Activated naive CD4-positive, alpha-beta T cell treated with anti-CD3 and anti-CD28 coated beads for 36 hours (primary cell): ENCODE results near the gene LIMS2. TPM values are rescaled to one million over a fixed set of nuclear protein-coding genes. Genes with fewer than 3 reads are reported as not detected.

Experiments used
- CTCF ChIA-PET: fragments of 350-600 bp; sonication (Branson Sonifier 250); formaldehyde crosslinking; loops from one replicate; lab custom pipeline; 2021; ENCODE audit warnings: antibody characterized with exemption; lab: Charles Lee
- DNase-seq: peaks from one replicate; pipeline ENCODE4 v3.0.0-alpha.2; 2020
- H3K27ac Mint-ChIP-seq: one replicate; pipeline ENCODE4 v1.8.0; 2021; ENCODE audit warnings: mild to moderate bottlenecking, mixed read lengths
- H3K27me3 Mint-ChIP-seq: one replicate; pipeline ENCODE4 v1.8.0; 2021; ENCODE audit warnings: low read depth, mixed read lengths
- H3K36me3 Mint-ChIP-seq: one replicate; pipeline ENCODE4 v1.8.0; 2021; ENCODE audit warnings: low read depth, mixed read lengths
- H3K4me1 Mint-ChIP-seq: one replicate; pipeline ENCODE4 v1.8.0; 2021; ENCODE audit warnings: low read depth, mixed read lengths
- H3K4me3 Mint-ChIP-seq: one replicate; pipeline ENCODE4 v1.8.0; 2021; ENCODE audit warnings: mild to moderate bottlenecking, moderate library complexity, mixed read lengths
- H3K9me3 Mint-ChIP-seq: one replicate; pipeline ENCODE4 v1.8.0; 2021; ENCODE audit warnings: mixed read lengths
- intact Hi-C: fragments of 100-400 bp; cut with micrococcal nuclease; formaldehyde crosslinking; loops from one replicate; pipeline ENCODE4 v1.15.1; 2023
- total RNA-seq, 2 experiments: library from RNA; stranded (reverse); gene quantifications; one replicate each; pipeline ENCODE4 v1.2.3, GENCODE V29; 2021

The LIMS2 gene
- total RNA-seq, 2 experiments from 2014 or later, result 14.6 to 15.5 TPM

- peaks cover 3% of the 10 kb centered on the region for H3K9me3 Mint-ChIP-seq
- CTCF ChIA-PET, result interaction anchor here (0.8 kb wide), 1 partner anchor 8 kb away, joined by 3 read pairs; no protein-coding TSS in a partner anchor
- H3K4me3 Mint-ChIP-seq, result no peak overlapping the region
- intact Hi-C loops, result loop anchor here (10.0 kb wide), 1 partner anchor 636 kb away; no protein-coding TSS in a partner anchor
- no peak overlapping the region for H3K27ac Mint-ChIP-seq
- peaks cover 5% of the 10 kb centered on the region for H3K4me1 Mint-ChIP-seq
- no peaks in the 10 kb centered on the region for H3K27me3 Mint-ChIP-seq
- no peak for DNase-seq
- peaks cover 2% of the 10 kb centered on the region for H3K36me3 Mint-ChIP-seq
Observed at GRCh38 chr2:127599211-127599610, 76.1 kb downstream of the LIMS2 start.

GRCh38 chr2:127598711-127599110 is 76.6 kb downstream of the LIMS2 start:
- CTCF ChIA-PET, result no interaction called here
- peaks cover 3% of the 10 kb centered on the region for H3K9me3 Mint-ChIP-seq
- DNase-seq, result no peak
- intact Hi-C loops, result loop anchor here (10.0 kb wide), 1 partner anchor 636 kb away; no protein-coding TSS in a partner anchor
- no peak overlapping the region for H3K27ac Mint-ChIP-seq
- H3K27me3 Mint-ChIP-seq, result no peaks in the 10 kb centered on the region
- H3K4me3 Mint-ChIP-seq, result no peak overlapping the region
- peaks cover 4% of the 10 kb centered on the region for H3K4me1 Mint-ChIP-seq
- peaks cover 2% of the 10 kb centered on the region for H3K36me3 Mint-ChIP-seq

GRCh38 chr2:127597984-127598380 is 77.3 kb downstream of the LIMS2 start:
- peaks cover 2% of the 10 kb centered on the region for H3K36me3 Mint-ChIP-seq
- peaks cover 4% of the 10 kb centered on the region for H3K4me1 Mint-ChIP-seq
- peak; percentile 4 for DNase-seq
- CTCF ChIA-PET, result no interaction called here
- H3K27me3 Mint-ChIP-seq, result no peaks in the 10 kb centered on the region
- H3K9me3 Mint-ChIP-seq, result peaks cover 2% of the 10 kb centered on the region
- no peak overlapping the region for H3K27ac Mint-ChIP-seq
- no peak overlapping the region for H3K4me3 Mint-ChIP-seq
- intact Hi-C loops, result loop anchor here (10.0 kb wide), 1 partner anchor 637 kb away; no protein-coding TSS in a partner anchor

GRCh38 chr2:127597046-127597983 is 78.0 kb downstream of the LIMS2 start:
- Mint-ChIP-seq H3K36me3 (peaks cover 2% of the 10 kb centered on the region), H3K27ac (no peak overlapping the region), H3K4me1 (peaks cover 4% of the 10 kb centered on the region), H3K27me3 (no peaks in the 10 kb centered on the region), H3K9me3 (peaks cover 1% of the 10 kb centered on the region), H3K4me3 (no peak overlapping the region)
- intact Hi-C loops, result loop anchor here (10.0 kb wide), 1 partner anchor 637 kb away; no protein-coding TSS in a partner anchor
- peak; percentile 1 for DNase-seq
- CTCF ChIA-PET, result no interaction called here

- CTCF ChIA-PET, result interaction anchor here (6.9 kb wide), 1 partner anchor 53 kb away, joined by 145 read pairs; the partner anchor contains the start of gene GPR17
- no peaks in the 10 kb centered on the region for H3K27me3 Mint-ChIP-seq
- intact Hi-C loops, result loop anchor here (10.0 kb wide), 1 partner anchor 638 kb away; no protein-coding TSS in a partner anchor
- peaks cover 4% of the 10 kb centered on the region for H3K4me1 Mint-ChIP-seq
- H3K36me3 Mint-ChIP-seq, result no peaks in the 10 kb centered on the region
- DNase-seq, result peak; percentile 0
- H3K27ac Mint-ChIP-seq, result no peak overlapping the region
- peaks cover 1% of the 10 kb centered on the region for H3K9me3 Mint-ChIP-seq
- no peak overlapping the region for H3K4me3 Mint-ChIP-seq
Observed at GRCh38 chr2:127596311-127597045, 78.9 kb downstream of the LIMS2 start.

GRCh38 chr2:127594116-127594591 is 81.2 kb downstream of the LIMS2 start:
- H3K27ac Mint-ChIP-seq, result no peak overlapping the region
- peaks cover 4% of the 10 kb centered on the region for H3K4me1 Mint-ChIP-seq
- H3K9me3 Mint-ChIP-seq, result peaks cover 1% of the 10 kb centered on the region
- H3K36me3 Mint-ChIP-seq, result no peaks in the 10 kb centered on the region
- peak; percentile 2 for DNase-seq
- CTCF ChIA-PET, result interaction anchor here (0.6 to 6.9 kb wide), 5 partner anchors 10 to 90 kb away, joined by 3 to 145 read pairs (median 4); partner anchors contain the start of gene GPR17
- no peak overlapping the region for H3K4me3 Mint-ChIP-seq
- H3K27me3 Mint-ChIP-seq, result no peaks in the 10 kb centered on the region
- intact Hi-C loops, result loop anchor here (5.0 to 10.0 kb wide), 2 partner anchors 433 to 641 kb away; partner anchors contain the start of gene SAP130

- Mint-ChIP-seq H3K27me3 (no peaks in the 10 kb centered on the region), H3K4me3 (no peak overlapping the region), H3K4me1 (peaks cover 4% of the 10 kb centered on the region), H3K9me3 (peaks cover 1% of the 10 kb centered on the region), H3K36me3 (no peaks in the 10 kb centered on the region), H3K27ac (no peak overlapping the region)
- intact Hi-C loops, result loop anchor here (5.0 to 10.0 kb wide), 2 partner anchors 434 to 641 kb away; partner anchors contain the start of gene SAP130
- CTCF ChIA-PET, result interaction anchor here (0.6 to 6.9 kb wide), 4 partner anchors 10 to 89 kb away, joined by 3 to 145 read pairs (median 4); partner anchors contain the start of gene GPR17
- DNase-seq, result no peak
Observed at GRCh38 chr2:127593228-127594115, 81.9 kb downstream of the LIMS2 start.

- no peak for DNase-seq
- CTCF ChIA-PET, result interaction anchor here (0.6 to 6.9 kb wide), 3 partner anchors 9 to 56 kb away, joined by 3 to 145 read pairs (median 30); partner anchors contain the start of gene GPR17
- H3K27ac Mint-ChIP-seq, result no peak overlapping the region
- H3K9me3 Mint-ChIP-seq, result peaks cover 1% of the 10 kb centered on the region
- no peak overlapping the region for H3K4me3 Mint-ChIP-seq
- no peaks in the 10 kb centered on the region for H3K27me3 Mint-ChIP-seq
- no peaks in the 10 kb centered on the region for H3K36me3 Mint-ChIP-seq
- intact Hi-C loops, result loop anchor here (5.0 to 10.0 kb wide), 2 partner anchors 435 to 642 kb away; partner anchors contain the start of gene SAP130
- peaks cover under 1% of the 10 kb centered on the region for H3K4me1 Mint-ChIP-seq
Observed at GRCh38 chr2:127592761-127593227, 82.5 kb downstream of the LIMS2 start.

GRCh38 chr2:127591221-127591923 is 84.0 kb downstream of the LIMS2 start:
- H3K4me3 Mint-ChIP-seq, result no peak overlapping the region
- intact Hi-C loops, result loop anchor here (1.0 to 10.0 kb wide), 7 partner anchors 49 to 643 kb away; partner anchors contain the start of genes SAP130 and WDR33

More at GRCh38 chr2:127591221-127591923, 84.0 kb downstream of the LIMS2 start:
- Mint-ChIP-seq H3K27ac (no peak overlapping the region), H3K36me3 (no peaks in the 10 kb centered on the region), H3K27me3 (no peaks in the 10 kb centered on the region), H3K4me1 (no peaks in the 10 kb centered on the region), H3K9me3 (peaks cover 1% of the 10 kb centered on the region)
- CTCF ChIA-PET, result interaction anchor here (0.6 to 6.9 kb wide), 35 partner anchors 8 to 397 kb away, joined by 3 to 145 read pairs (median 5); partner anchors contain the start of genes GPR17, LIMS2 and WDR33
- DNase-seq, result peak; percentile 78
